ENCODE measurements around the gene EMILIN1.

GRCh38 chr2:27074738-27075565, 3.5 kb upstream of the EMILIN1 start:
- TF ChIP-seq CREB5 (CRISPR knock-in tag; IDR thresholded peaks at IDR 0.05; ENCODE audit: low read depth) = no peak
- TF ChIP-seq ZFP30 (CRISPR knock-in tag; IDR thresholded peaks at IDR 0.05) = no peak
- no peak for TF ChIP-seq ARNTL (CRISPR knock-in tag; IDR thresholded peaks at IDR 0.05; ENCODE audit: borderline replicate concordance, low read depth)
- TF ChIP-seq PATZ1 (CRISPR knock-in tag; IDR thresholded peaks at IDR 0.05; ENCODE audit: borderline replicate concordance) = no peak
- no peak for TF ChIP-seq RARB (CRISPR knock-in tag; IDR thresholded peaks at IDR 0.05)
- no peak for TF ChIP-seq GLIS3 (CRISPR knock-in tag; IDR thresholded peaks at IDR 0.05)
- no peak for TF ChIP-seq PPARA (CRISPR knock-in tag; IDR thresholded peaks at IDR 0.05; ENCODE audit: borderline replicate concordance)
- TF ChIP-seq POU6F1 (CRISPR knock-in tag; IDR thresholded peaks at IDR 0.05; ENCODE audit: borderline replicate concordance, low read depth) = no peak
- no peak for TF ChIP-seq BACH2 (CRISPR knock-in tag; IDR thresholded peaks at IDR 0.05; ENCODE audit: borderline replicate concordance)
- no peak for TF ChIP-seq ZNF70 (CRISPR knock-in tag; IDR thresholded peaks at IDR 0.05)
- no peak for TF ChIP-seq TCF4 (CRISPR knock-in tag; IDR thresholded peaks at IDR 0.05; ENCODE audit: borderline replicate concordance)
- TF ChIP-seq TOX (CRISPR knock-in tag; IDR thresholded peaks at IDR 0.05; ENCODE audit: borderline replicate concordance) = no peak
- TF ChIP-seq ZNF8 (CRISPR knock-in tag; IDR thresholded peaks at IDR 0.05) = no peak
- no peak for TF ChIP-seq CSDC2 (CRISPR knock-in tag; IDR thresholded peaks at IDR 0.05)
